NB4 (cell line): ENCODE results near the gene TMOD1.

Source experiments
- POLR2A ChIP-seq: IDR thresholded peaks from 2 replicates; pipeline ENCODE4 v1.6.1; 2011; ENCODE audit warnings: mild to moderate bottlenecking; ENCODE audit not compliant: insufficient read length; ENCODE audit errors: extremely low read depth
- TF ChIP-seq, protein P1 (sequence below): IDR thresholded peaks from one replicate; pipeline ENCODE4 v1.5.1; 2012; ENCODE audit warnings: low read depth, low read length

DNA sequence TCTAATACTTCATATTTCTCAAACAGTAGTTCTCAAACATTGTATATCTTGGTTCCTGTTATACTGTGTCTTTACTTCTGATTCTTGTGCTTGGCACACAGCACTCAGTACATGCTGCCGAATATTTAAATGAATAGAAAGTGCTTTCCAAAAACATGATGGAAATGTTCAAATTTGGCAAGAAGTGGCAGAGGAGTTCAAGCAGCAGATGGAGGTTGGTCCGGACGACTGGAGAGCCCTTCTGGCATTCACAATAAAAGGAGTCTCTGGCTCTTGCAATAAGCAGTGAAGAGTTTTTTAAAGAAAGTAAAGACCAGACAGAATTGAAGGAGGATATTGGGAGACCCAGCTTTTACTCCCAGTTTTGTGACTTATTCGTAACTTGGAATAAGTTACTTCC, 95.4 kb downstream of the TMOD1 start:
- TF ChIP-seq, protein P1, sequence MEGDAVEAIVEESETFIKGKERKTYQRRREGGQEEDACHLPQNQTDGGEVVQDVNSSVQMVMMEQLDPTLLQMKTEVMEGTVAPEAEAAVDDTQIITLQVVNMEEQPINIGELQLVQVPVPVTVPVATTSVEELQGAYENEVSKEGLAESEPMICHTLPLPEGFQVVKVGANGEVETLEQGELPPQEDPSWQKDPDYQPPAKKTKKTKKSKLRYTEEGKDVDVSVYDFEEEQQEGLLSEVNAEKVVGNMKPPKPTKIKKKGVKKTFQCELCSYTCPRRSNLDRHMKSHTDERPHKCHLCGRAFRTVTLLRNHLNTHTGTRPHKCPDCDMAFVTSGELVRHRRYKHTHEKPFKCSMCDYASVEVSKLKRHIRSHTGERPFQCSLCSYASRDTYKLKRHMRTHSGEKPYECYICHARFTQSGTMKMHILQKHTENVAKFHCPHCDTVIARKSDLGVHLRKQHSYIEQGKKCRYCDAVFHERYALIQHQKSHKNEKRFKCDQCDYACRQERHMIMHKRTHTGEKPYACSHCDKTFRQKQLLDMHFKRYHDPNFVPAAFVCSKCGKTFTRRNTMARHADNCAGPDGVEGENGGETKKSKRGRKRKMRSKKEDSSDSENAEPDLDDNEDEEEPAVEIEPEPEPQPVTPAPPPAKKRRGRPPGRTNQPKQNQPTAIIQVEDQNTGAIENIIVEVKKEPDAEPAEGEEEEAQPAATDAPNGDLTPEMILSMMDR, result no peak
- TF ChIP-seq POLR2A, result no peak
